Endothelial cell of umbilical vein (primary cell): ENCODE measurements around the gene TMEM129.

Experiments
- CTCF ChIP-seq, 2 donors: IDR thresholded peaks; 1 replicate in 1 of 2; 2 replicates in 1 of 2; pipeline ENCODE4 v1.5.1; 2011; ENCODE audit warnings: low read length in 2 of 2, mild to moderate bottlenecking in 2 of 2, moderate library complexity in 2 of 2, control low read depth in 1 of 2, inconsistent platforms in 1 of 2, low read depth in 1 of 2; ENCODE audit not compliant: insufficient read depth in 1 of 2; ENCODE audit errors: extremely low read depth in 1 of 2
- EZH2 ChIP-seq: IDR thresholded peaks from 2 replicates; pipeline ENCODE4 v1.6.1; 2012; ENCODE audit warnings: borderline replicate concordance, low read depth, mild to moderate bottlenecking, moderate library complexity, low read length, inconsistent platforms; ENCODE audit not compliant: severe bottlenecking
- FOS ChIP-seq: IDR thresholded peaks from 2 replicates; pipeline ENCODE4 v1.6.1; 2011; ENCODE audit warnings: mild to moderate bottlenecking, low read length, moderate library complexity, borderline replicate concordance; ENCODE audit not compliant: insufficient read depth
- GATA2 ChIP-seq: IDR thresholded peaks from 2 replicates; pipeline ENCODE4 v1.7.0; 2011; ENCODE audit warnings: low read depth, mild to moderate bottlenecking, moderate library complexity, mixed read lengths, low read length; ENCODE audit not compliant: insufficient read length, insufficient read depth
- JUN ChIP-seq: IDR thresholded peaks from 2 replicates; pipeline ENCODE4 v1.6.1; 2011; ENCODE audit warnings: borderline replicate concordance, low read depth; ENCODE audit not compliant: insufficient read length, insufficient read depth
- MAX ChIP-seq: IDR thresholded peaks from 2 replicates; pipeline ENCODE4 v1.6.1; 2011; ENCODE audit not compliant: insufficient read depth, insufficient read length
- MYC ChIP-seq: IDR thresholded peaks from one replicate; pipeline ENCODE4 v1.6.1; 2011; ENCODE audit warnings: mild to moderate bottlenecking, low read depth, low read length
- POLR2A ChIP-seq: IDR thresholded peaks from 2 replicates; pipeline ENCODE4 v1.6.1; 2012; ENCODE audit warnings: low read depth, mild to moderate bottlenecking, control low read depth, low read length
- POLR2AphosphoS5 ChIP-seq: IDR thresholded peaks from 2 replicates; pipeline ENCODE4 v1.6.1; 2012; ENCODE audit warnings: low read depth, mild to moderate bottlenecking, control low read depth, low read length, moderate library complexity; ENCODE audit not compliant: insufficient read depth

GRCh38 chr4:1736812-1737211 lies 15.7 kb upstream of the TMEM129 start:
- TF ChIP-seq CTCF (IDR thresholded peaks at IDR 0.05; ENCODE audit: extremely low read depth in 1 of 2, insufficient read depth in 1 of 2, low read depth in 1 of 2, low read length in 2 of 2) (no peak), EZH2 (no peak), POLR2A (no peak), MAX (no peak), POLR2AphosphoS5 (no peak), JUN (no peak), MYC (no peak), FOS (no peak), GATA2 (no peak)
